Putamen (tissue), 1 donor: ENCODE results near the gene CLCN3.
"Not testable (repeated sequence)": the region's sequence is repeated elsewhere in the genome, so short reads cannot be mapped to it uniquely, and the experiment has no call there.

Source experiments
- DNase-seq: peaks from one replicate; pipeline ENCODE4 v3.0.0-alpha.2; 2016; ENCODE audit warnings: low spot score

Gene CLCN3

DNA sequence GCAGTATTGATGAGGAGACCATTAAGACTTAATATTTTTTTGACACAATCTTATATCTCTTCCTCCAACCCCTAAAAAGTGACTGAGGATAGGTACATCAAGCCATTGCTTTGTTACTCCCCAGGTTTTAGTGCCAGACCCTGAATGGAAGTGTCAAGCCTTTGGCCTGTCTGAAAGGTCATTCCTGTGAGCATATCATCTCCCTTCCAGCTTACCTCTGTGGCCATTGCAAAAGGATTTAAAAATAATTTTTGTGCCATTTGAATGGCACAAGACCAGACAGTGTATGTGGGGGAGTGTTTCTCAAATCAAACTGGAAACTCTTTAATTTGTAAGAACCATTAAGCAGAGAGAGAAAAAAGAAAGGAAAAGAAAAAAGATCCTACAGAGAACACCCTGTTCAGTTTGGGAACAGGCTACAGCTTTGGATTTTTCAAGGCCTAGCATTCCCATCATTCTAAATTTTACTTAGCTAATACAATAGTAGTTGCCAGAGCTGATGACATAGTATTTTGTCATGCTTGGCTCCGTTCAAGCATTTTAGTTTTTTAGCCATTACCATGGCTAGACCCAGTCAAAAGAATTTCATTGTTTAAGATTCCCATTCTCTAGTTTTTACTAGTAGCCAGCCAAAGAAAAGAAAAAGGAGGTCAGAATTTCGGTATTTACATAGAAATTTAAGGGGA, 87.7 kb downstream of the CLCN3 start:
- DNase-seq, result no peak

- no peak for DNase-seq
Measured at GRCh38 chr4:169715826-169716225, 95.4 kb downstream of the CLCN3 start.

GRCh38 chr4:169716677-169717076, 96.3 kb downstream of the CLCN3 start:
- no peak for DNase-seq

DNA sequence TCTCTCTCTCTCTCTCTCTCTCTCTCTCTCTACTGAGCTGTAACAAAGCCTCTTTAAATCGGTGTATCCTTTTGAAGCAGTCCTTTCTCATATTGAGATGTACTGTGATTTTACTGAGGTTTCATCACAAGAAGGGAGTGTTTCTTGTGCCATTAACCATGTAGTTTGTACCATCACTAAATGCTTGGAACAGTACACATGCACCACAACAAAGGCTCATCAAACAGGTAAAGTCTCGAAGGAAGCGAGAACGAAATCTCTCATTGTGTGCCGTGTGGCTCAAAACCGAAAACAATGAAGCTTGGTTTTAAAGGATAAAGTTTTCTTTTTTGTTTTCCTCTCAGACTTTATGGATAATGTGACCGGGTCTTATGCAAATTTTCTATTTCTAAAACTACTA, 100.2 kb downstream of the CLCN3 start:
- no peak for DNase-seq

GRCh38 chr4:169723207-169723965, 103.0 kb downstream of the CLCN3 start:
- no peak for DNase-seq

GRCh38 chr4:169724260-169724659, 103.9 kb downstream of the CLCN3 start:
- DNase-seq, result no peak

DNA sequence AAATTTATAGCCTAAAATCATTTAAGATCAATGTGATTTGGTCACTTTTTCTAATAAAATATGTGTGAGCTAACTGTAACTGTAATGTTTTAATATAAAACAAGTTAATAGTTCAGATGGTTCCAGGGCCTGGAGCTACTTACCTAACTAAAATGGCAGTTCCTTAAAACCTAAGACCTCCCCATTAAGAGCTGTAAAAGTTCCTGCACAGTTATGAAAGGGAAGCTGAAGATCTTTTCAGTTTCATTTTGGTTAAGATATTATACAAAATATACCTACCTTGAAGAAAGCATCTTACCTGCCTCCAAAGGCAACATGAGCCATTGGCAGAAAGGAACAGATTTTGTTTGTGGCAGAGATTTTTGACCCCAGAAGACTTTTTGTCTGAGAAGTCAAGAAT, 107.2 kb downstream of the CLCN3 start:
- DNase-seq, result no peak

- no peak for DNase-seq
Measured at GRCh38 chr4:169730564-169730963, 110.2 kb downstream of the CLCN3 start.

GRCh38 chr4:169738604-169739003, 118.2 kb downstream of the CLCN3 start:
- not testable (repeated sequence) for DNase-seq

DNA sequence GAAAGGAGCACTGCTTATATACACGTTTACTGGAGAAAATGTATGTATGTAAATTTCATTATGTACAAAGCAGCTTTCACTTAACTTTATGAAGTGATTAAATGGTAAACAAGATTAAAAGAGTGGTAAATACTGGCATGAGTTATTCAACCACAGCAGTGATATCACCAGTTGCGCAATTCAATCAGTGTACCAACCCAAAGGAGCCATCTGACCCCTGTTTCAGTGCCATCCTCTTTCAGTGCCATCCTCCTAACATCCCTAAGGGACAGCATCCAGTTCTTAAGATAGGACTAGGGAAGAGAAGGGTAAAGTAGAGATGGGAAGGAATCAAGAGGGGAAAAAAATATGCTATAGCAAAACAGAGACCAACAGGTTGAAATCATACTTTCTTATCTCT, 121.2 kb downstream of the CLCN3 start:
- DNase-seq, result no peak

DNA sequence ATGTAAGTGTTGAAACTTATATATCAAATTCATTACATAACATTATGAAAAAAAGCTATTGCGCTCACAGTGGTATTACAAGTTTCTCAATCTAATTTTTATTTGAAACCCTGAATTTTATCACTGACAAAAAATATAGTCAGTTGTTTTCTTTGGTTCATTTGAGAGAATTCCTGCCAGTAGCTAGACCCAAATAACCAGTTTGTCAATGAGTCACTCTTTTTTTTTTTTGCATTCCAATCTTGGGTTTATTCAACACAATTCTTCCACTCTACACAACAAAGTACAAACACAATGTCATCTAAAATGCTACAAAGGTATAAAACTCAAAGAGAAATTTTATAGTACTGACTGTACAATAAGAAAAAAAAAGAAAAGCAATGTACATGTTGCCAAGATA, 124.2 kb downstream of the CLCN3 start:
- DNase-seq, result no peak

DNA sequence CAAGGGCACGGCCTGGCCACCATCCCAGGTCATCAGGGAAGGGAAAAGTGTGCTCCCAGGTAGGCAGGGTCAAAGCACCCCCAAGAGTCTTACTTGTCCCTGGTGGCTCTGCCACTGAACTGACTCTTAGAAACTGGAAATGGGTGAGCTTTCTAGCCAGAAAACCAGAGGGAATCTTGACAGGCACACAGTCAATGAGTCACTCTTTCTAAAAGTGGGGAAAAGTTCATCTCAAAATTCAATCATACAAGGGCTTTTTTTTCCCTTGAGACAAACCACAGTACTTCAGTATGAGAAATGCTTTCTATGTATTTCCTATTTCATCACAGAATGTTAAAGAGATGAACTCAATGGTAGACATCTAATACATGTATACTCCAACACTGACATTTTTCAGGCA, 124.9 kb downstream of the CLCN3 start:
- no peak for DNase-seq

GRCh38 chr4:169756971-169757574, 136.7 kb downstream of the CLCN3 start:
- no peak for DNase-seq

DNA sequence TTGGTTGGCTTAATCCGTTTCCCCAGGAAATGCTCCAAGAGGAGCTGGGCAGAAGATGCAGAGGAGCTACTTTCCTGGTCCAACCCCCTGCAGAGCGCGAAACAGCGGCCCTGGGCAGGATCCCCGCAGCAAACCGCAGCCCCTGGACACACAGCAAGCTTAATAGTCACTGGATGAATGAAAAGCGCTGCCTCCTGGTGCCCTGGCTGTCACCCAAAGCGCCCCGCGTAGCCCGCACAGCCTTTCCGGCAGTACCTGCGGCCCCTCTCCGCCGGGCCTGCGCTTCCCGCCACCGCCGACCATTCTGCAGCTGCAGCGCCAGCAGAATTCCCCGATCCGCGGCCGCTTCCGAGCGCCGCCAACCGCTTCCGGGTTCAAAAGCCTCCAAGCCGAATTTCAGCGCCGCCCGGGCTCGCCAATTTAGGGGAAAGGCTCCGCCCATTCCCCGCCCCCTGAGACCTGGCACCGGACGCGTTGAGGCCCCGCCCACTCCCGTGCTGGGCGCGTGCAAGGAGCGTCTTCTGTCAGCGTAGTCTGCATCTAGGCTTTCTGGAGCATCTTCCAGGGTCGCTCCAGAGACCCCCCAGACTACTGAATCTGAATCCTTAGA, 137.3 kb downstream of the CLCN3 start, which contains the start of gene HPF1:
TSS of gene HPF1 (minus strand) at position 370 of the 610 bp plus-strand sequence. CDS start at position 303, 67 bp downstream.
- peak; percentile 89 for DNase-seq

DNA sequence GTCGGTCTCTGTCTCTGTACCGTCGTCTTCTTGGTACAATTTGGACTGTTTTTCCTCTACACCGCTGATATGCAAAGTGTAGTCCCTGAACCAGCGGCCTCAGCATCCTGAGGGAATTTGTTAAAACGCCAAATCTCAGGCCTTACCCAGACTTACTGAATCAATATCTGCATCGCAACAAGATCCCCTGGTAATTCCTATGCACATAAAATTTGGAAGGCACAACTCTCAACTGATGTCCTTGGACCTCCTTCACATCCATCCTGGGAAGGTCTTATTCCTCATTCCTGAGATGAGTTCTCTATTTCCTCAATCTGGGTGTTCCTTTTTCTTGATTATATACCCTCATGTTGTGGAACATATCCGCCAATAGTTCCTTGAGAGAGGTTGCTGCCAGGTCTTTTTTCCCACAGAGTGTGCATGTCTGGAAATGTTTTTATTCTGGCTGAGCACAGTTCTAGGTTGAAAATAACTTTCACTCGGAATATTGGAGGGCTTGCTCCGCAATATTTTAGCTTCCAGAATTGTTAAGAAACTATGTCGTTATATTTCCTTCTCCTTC, 138.1 kb downstream of the CLCN3 start:
- DNase-seq, result peak; percentile 2

DNA sequence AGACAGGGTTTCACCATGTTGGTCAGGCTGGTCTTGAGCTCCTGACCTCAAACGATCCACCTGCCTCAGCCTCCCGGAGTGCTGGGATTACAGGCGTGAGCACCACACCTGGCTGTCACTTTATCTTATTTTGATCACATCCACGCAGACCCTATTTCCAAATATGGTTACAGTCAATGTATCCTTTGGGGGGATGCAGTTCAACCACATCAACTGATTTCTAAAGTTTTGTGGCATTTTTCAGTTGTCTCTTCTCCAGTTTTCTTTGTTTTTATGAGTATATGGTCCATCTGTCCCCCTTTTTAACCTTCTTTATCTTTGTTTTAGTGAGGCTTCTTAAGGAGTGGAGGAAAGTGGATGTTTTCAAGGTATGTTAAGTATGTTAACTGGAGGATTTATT, 141.5 kb downstream of the CLCN3 start:
- no peak for DNase-seq

DNA sequence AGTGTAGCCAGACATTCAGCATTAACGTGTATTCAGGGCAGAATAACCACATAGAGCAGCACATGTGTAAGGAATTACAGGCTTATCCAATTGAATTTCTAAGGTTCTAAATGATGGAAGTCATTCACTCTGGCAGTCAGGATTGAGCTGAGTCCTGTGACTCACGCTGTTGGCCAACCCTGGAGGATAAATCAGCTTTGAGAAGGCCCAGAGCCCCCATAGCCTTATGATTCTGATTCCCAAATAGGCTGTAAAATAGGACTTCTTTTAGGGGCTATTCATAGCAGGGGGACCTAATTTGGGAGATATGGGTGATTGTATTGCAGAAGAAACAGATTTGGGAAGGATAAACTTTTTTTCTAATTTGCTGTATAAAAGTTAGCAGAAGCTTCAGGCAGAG, 145.5 kb downstream of the CLCN3 start:
- DNase-seq, result no peak

GRCh38 chr4:169766741-169767140, 146.4 kb downstream of the CLCN3 start:
- DNase-seq, result no peak

DNA sequence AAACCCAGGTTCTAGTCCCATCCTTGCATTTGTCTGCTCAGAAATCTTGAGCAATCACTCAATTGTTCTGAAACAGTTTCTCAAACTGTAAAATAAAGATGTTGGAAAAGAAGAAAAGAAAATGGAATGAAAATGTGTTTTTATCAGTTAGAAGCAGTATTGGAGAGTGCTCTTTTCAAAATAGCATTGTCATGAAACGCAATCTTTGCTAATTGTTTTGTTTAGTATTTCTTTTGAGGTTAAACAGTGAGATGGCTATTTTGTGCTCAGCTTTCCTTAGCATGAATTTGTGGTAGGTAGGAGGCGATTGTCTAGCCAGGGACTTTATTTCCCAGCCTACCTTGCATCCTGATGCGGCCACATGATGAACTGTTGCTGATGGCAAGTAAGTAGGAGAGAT, 148.0 kb downstream of the CLCN3 start:
- DNase-seq, result no peak

DNA sequence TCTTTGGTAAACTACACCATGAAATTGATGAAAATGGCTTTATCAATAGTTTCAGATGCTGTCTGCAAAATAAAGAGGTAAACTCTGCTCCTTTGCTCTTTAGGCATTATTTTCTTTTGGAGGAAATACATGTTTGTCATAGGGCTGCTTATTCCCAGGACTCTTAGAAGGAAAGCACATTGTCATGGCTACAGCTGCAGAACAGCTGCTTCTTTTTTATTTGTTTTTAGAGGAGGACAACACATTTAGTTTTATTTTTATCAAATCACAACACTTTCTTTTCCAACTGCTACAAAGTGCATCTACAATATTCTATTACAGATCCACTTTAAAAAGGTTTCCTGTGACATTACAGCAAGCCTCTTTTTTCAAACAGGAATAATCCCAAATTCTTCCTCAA, 150.0 kb downstream of the CLCN3 start:
- DNase-seq, result no peak

- not testable (repeated sequence) for DNase-seq
Measured at GRCh38 chr4:169771556-169772080, 151.2 kb downstream of the CLCN3 start.
